GM08714 (cell line): ENCODE measurements around the gene PLXNC1.

Experiments
- H3K4me3 ChIP-seq: fragments of 200-500 bp; sonication (Bioruptor generic); 2 replicates; pipeline ENCODE4 v1.5.1; 2014; ENCODE audit warnings: mild to moderate bottlenecking, low read length, inconsistent platforms
- ZNF274 ChIP-seq: IDR thresholded peaks from 2 replicates; pipeline ENCODE4 v1.6.1; 2012; ENCODE audit warnings: mild to moderate bottlenecking, low read depth, low read length

PLXNC1 gene

DNA sequence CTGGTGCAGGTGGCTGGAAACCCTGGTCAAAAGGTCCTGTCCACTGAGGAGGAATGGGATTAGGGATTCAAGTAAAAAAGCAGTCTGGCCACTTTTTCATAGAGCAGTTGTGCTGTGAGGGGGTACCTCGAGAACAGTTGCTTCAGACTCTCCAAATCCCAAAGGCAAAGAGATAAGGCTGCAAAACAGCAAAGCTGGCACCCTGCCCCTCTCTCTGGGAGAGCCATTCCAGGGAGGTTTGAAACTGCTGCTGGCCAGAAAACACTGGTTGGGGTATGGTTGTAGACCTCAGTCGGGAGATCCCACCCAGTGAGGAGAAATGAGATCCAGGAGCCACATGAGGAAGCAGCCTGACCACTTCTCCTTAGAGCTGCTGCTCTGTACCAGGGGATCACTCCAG, 174.0 kb downstream of the PLXNC1 start:
- TF ChIP-seq ZNF274: no peak
- no peak overlapping the region for H3K4me3 ChIP-seq

DNA sequence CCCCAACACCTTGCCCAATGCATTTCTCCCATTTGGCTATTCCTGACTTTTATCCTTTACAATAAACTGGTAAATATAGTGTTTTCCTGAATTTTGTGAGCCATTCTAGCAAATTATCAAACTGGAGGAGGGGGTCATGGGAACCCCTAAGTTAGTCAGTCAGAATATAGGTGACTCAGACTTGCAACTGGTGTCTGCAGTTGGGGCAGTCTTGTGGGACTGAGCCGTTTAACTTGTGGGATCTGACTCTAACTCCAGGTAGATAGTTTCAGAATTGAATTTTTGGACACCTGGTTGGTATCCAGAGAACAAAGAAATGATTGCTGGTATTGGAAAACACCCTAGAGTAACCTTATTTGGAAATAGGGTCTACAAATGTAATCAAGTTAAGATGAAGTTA, 177.9 kb downstream of the PLXNC1 start:
- no peak overlapping the region for H3K4me3 ChIP-seq
- no peak for TF ChIP-seq ZNF274

DNA sequence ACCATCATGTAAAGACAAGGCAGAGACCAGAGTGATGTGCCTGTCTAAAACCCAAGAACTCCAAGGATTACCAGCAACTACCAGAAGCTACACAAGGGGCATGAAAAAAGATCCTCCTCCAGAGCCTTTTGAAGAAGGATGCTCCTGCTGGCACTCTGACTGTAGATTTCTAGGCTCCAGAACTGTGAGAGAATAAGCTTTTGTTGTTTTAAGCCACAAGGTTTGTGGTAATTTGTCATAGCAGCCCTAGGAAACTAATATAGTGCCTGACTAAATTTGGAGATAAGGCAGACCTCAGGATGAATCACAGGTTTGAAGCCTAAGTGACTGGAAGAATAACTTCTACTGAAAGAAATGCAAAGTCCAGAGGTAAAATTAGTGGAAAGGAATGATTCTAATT, 178.3 kb downstream of the PLXNC1 start:
- no peak overlapping the region for H3K4me3 ChIP-seq
- no peak for TF ChIP-seq ZNF274

DNA sequence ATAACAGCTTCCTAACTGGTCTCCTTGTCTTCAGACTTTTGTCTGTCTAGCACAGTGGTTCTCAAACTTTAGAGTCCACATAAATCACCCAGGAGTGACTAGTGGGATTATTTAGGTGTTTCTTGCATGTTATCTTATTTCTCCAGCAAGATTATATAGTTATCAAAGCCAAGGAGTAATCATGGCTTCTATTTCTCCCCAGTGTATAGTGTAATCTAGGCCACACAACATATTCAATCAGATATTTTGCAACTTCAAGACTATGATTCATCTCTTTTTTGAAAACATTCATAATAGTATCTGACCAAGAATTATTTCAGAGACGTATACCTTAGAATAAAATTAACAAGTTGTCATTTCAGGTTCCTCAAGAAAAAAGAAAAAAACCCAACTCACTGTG, 179.4 kb downstream of the PLXNC1 start:
- no peak overlapping the region for H3K4me3 ChIP-seq
- TF ChIP-seq ZNF274: no peak

DNA sequence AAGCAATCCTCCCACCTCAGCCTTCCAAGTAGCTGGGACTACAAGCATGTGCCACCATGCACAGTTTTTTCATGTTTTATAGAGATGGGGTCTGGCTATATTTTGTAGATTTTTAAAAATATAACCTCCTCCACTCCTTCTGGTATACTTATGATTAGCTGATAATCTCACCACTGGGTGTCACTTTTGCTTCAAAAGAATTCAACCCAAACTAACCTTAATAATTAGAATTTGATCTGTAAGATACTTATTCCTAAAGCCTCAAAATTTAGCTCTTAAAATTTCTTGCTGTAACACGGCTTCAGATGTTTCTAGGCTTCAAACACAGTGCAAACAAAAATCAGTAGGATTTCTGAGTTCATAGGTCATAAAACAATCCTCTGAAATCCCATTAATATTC, 181.0 kb downstream of the PLXNC1 start:
- TF ChIP-seq ZNF274: no peak
- H3K4me3 ChIP-seq: no peak overlapping the region

DNA sequence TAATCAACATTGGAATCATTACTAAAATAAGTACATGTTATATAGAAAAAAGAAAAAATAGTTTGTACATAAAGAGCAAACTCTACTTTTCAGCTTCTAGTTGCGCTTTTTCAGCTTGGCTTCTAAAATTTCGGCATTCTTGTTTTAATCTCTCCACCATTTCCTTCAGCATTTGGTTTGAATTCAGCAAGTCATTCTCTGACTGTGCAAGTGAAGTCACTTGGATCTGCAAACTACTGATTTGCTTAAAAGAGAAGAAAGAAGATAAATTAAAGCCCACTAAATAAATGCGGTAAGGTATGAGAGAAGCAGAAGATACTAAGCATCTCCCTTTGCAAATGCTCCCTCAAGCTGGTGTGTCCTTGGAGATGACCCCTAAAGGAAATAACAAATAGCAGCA, 185.0 kb downstream of the PLXNC1 start:
- no peak overlapping the region for H3K4me3 ChIP-seq

DNA sequence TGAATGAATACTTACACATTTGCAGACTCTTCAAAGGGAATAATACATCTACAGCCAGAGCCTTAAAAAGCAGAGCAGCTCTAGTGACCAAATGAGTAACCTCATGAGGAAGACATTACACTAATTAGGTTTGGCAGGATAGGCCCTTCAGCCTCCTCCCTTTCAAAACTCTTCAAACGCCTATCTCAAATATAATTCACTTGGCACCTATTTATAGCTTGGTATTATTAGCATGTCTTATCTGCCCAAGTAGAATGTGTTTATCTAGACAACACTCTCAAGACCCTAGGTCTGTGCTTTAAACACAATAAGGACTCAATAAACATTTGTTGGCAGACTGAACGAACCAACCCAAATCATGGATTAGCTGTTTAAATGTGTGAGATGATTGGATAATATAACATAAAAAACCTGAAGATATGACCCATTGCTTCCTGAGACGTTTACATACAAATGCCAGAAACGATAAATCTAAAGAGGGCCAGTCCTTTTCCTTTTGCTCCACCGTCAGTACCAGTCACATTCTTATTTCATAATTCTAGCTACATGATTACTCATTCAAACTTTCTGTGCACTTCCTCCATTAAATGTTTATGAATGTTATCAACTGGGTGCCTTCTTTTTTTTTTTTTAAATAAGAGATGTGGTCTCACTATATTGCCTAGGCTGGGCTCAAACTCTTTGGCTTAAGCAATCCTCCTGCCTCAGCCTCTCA, 188.0 kb downstream of the PLXNC1 start:
- no peak overlapping the region for H3K4me3 ChIP-seq
- TF ChIP-seq ZNF274: no peak

More for the DNA sequence above, 185.0 kb downstream of the PLXNC1 start:
- TF ChIP-seq ZNF274: no peak

DNA sequence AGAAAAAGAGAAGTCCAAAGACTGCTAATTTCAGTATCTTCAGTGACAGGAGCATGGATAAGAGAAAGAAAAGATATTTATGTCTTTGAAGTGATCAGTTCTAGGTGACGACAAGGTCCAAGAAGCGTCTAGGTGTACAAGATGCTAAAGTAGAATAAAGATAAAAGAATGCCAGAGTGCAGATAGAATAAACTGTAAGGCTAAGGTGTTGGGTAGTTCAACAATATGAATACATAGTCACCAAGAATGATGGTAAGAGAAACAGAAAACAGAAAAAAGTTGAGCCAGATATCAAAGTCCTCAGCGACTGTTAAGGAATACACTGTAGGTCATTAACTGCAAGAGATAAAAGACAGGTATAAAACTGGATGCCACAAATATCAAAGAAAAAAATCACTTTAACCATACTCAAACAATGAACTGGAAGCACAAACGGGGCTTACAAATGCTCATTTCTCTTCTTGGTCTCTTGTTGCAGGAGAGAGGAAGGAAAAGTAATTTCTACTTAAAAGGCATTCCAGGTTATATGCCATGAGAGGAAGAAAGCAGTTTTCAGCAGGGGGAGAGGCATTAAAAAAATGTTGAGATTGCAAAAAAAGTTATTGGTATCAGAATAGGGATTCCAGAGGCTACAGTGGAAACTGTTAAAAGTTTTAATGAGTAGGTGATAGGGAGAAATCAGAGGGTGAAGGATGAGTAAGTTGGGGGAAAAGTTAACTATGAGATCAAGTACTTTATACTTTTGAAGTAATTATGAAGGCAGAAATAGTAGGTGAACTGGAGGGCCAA, 189.8 kb downstream of the PLXNC1 start:
- TF ChIP-seq ZNF274: no peak
- no peak overlapping the region for H3K4me3 ChIP-seq

DNA sequence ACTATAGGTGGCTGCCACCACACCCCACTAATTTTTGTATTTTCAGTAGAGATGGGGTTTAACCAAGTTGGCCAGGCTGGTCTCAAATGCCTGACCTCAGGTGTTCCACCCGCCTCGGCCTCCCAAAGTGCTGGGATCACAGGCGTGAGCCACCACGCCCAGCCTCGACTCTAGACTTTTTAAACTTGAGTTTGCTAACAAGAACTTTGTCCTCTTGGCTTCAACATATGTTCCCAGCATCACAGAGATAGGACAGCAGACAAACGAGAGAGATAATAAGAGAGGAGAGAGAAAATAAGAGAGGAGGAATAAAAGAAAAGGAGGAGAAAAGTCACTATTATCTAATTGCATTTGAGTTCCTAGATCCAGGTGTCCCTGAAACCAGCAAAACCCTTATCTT, 192.2 kb downstream of the PLXNC1 start:
- TF ChIP-seq ZNF274: no peak
- H3K4me3 ChIP-seq: no peak overlapping the region

DNA sequence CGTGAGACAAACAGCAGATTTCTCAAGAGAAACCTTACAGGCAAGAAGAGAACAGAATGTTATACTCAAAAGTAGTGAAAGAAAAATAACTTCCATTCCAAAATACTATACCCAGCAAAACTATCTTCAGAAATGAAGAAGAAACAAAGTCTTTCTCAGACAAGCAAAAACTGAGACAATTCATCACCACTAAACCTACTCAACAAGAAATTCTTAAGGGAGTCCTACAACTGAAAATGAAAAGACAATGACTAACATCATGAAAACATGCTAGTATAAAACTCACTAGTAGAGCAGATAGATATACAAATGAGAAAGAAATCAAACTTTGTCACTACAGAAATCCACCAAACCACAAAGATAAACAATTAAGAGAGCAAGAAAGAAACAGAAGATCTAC, 204.8 kb downstream of the PLXNC1 start:
- TF ChIP-seq ZNF274: no peak
- no peak overlapping the region for H3K4me3 ChIP-seq
